ENCODE measurements around the gene CFAP20DC. TPM values are rescaled to one million over a fixed set of nuclear protein-coding genes. Genes with fewer than 3 reads are reported as not detected.

CFAP20DC gene
- total RNA-seq, 1 experiment from 2014 or later = 2.9 TPM

GRCh38 chr3:59043391-59043790 is 6.4 kb downstream of the CFAP20DC start:
- Histone ChIP-seq H3K9me3 (ENCODE audit: control insufficient read depth in 1 of 2, insufficient read depth in 1 of 2, low read depth in 1 of 2, low read length in 2 of 2) (no peaks in the 10 kb centered on the region), H3K27ac (ENCODE audit: low read depth, low read length) (no peak overlapping the region), H3K4me1 (ENCODE audit: control insufficient read depth in 1 of 2, insufficient read depth in 2 of 2, low read length in 2 of 2) (peaks cover 0 to 10% of the 10 kb centered on the region in 2 experiments; a peak in 2 of 4 replicates), H3K27me3 (ENCODE audit: insufficient read depth, low read length) (no peaks in the 10 kb centered on the region), H3K4me2 (ENCODE audit: low read length) (no peak overlapping the region), H3K9ac (ENCODE audit: low read length) (no peak overlapping the region), H3K4me3 (replicated peaks in 1 of 2; ENCODE audit: low read depth in 1 of 2, low read length in 2 of 2) (no peak overlapping the region), H4K20me1 (ENCODE audit: insufficient read depth) (no peaks in the 10 kb centered on the region), H3K79me2 (ENCODE audit: insufficient read depth, low read length) (no peaks in the 10 kb centered on the region), H3K9me2 (ENCODE audit: insufficient read depth) (no peaks in the 10 kb centered on the region), H3K36me3 (ENCODE audit: control insufficient read depth in 1 of 2, insufficient read depth in 2 of 2, low read length in 2 of 2) (no peaks in the 10 kb centered on the region), H2AFZ (ENCODE audit: low read depth, low read length, poor library complexity, severe bottlenecking) (no peak overlapping the region)
- intact Hi-C loops (cut with micrococcal nuclease) = no loop called here
- DNase-seq (ENCODE audit: low read depth, low spot score) (no peak), ATAC-seq (no peak)
- ChIA-PET RAD21 (ENCODE audit: low non-redundant PET in 1 of 2, low total read pairs in 2 of 2, uncharacterized antibody in 2 of 2, unreplicated experiment in 2 of 2) (no interaction called here), CTCF (no interaction called here), POLR2A (no interaction called here)
- TF ChIP-seq POLR2A (IDR thresholded peaks at IDR 0.05; ENCODE audit: borderline replicate concordance, extremely low read depth, insufficient read depth, insufficient read length) = no peak
- TF ChIP-seq ELF1 (IDR thresholded peaks at IDR 0.05; ENCODE audit: borderline replicate concordance, low read depth) = no peak
- no peak for TF ChIP-seq YY1 (IDR thresholded peaks at IDR 0.05; ENCODE audit: extremely low read depth, insufficient replicate concordance, low read depth, low read length)
- no peak for TF ChIP-seq RAD21 (IDR thresholded peaks at IDR 0.05; ENCODE audit: low read depth)
- TF ChIP-seq, protein P1, sequence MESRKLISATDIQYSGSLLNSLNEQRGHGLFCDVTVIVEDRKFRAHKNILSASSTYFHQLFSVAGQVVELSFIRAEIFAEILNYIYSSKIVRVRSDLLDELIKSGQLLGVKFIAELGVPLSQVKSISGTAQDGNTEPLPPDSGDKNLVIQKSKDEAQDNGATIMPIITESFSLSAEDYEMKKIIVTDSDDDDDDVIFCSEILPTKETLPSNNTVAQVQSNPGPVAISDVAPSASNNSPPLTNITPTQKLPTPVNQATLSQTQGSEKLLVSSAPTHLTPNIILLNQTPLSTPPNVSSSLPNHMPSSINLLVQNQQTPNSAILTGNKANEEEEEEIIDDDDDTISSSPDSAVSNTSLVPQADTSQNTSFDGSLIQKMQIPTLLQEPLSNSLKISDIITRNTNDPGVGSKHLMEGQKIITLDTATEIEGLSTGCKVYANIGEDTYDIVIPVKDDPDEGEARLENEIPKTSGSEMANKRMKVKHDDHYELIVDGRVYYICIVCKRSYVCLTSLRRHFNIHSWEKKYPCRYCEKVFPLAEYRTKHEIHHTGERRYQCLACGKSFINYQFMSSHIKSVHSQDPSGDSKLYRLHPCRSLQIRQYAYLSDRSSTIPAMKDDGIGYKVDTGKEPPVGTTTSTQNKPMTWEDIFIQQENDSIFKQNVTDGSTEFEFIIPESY (IDR thresholded peaks at IDR 0.05; ENCODE audit: extremely low read depth, insufficient replicate concordance, low read length) = no peak
- TF ChIP-seq TCF7L2 (IDR thresholded peaks at IDR 0.05; ENCODE audit: borderline replicate concordance, extremely low read depth, insufficient read depth, insufficient read length) = no peak
- TF ChIP-seq FOSL1 (IDR thresholded peaks at IDR 0.05; ENCODE audit: low read depth) = no peak
- BruUV-seq (replicated peaks) = no TSS peak

DNA sequence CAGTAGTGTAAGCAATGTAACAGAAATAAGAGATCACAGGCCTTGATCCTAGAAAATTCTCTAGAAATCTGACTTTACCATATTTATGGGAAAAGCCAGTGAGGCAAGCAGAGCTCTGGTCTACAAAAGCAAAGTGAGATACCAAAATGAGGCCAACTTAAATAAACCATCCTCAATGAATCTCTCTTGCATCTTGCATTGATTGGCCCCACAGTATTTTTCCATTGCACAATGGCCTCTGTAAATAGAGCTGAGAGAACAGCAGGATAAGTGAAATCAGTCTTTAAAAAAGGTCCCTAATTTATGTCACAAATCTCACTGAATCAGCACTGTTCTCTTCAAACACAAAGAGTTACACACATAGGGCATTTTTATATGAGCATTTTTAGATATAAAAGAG is 8.9 kb downstream of the CFAP20DC start:
- Histone ChIP-seq H4K20me1 (ENCODE audit: insufficient read depth) (no peaks in the 10 kb centered on the region), H3K9me2 (ENCODE audit: insufficient read depth) (no peaks in the 10 kb centered on the region), H3K27ac (ENCODE audit: low read depth, low read length) (no peak overlapping the region), H3K36me3 (ENCODE audit: control insufficient read depth in 1 of 2, insufficient read depth in 2 of 2, low read length in 2 of 2) (no peaks in the 10 kb centered on the region), H3K4me1 (ENCODE audit: control insufficient read depth in 1 of 2, insufficient read depth in 2 of 2, low read length in 2 of 2) (no peaks in the 10 kb centered on the region), H3K9ac (ENCODE audit: low read length) (no peak overlapping the region), H3K9me3 (ENCODE audit: control insufficient read depth in 1 of 2, insufficient read depth in 1 of 2, low read depth in 1 of 2, low read length in 2 of 2) (no peaks in the 10 kb centered on the region), H3K4me3 (replicated peaks in 1 of 2; ENCODE audit: low read depth in 1 of 2, low read length in 2 of 2) (no peak overlapping the region), H2AFZ (ENCODE audit: low read depth, low read length, poor library complexity, severe bottlenecking) (no peak overlapping the region), H3K4me2 (ENCODE audit: low read length) (no peak overlapping the region), H3K79me2 (ENCODE audit: insufficient read depth, low read length) (no peaks in the 10 kb centered on the region), H3K27me3 (ENCODE audit: insufficient read depth, low read length) (no peaks in the 10 kb centered on the region)
- ATAC-seq (no peak), DNase-seq (ENCODE audit: low read depth, low spot score) (no peak)
- ChIA-PET POLR2A (no interaction called here), RAD21 (ENCODE audit: low non-redundant PET in 1 of 2, low total read pairs in 2 of 2, uncharacterized antibody in 2 of 2, unreplicated experiment in 2 of 2) (no interaction called here), CTCF (no interaction called here)
- intact Hi-C loops (cut with micrococcal nuclease) = no loop called here
- BruUV-seq (replicated peaks) = no TSS peak
- no peak for TF ChIP-seq POLR2AphosphoS5 (IDR thresholded peaks at IDR 0.05; ENCODE audit: low read depth, low read length)
- TF ChIP-seq SIN3A (IDR thresholded peaks at IDR 0.05; ENCODE audit: low read depth) = no peak
- TF ChIP-seq, protein P2, sequence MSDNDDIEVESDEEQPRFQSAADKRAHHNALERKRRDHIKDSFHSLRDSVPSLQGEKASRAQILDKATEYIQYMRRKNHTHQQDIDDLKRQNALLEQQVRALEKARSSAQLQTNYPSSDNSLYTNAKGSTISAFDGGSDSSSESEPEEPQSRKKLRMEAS (IDR thresholded peaks at IDR 0.05) = no peak
- no peak for TF ChIP-seq CEBPB (IDR thresholded peaks at IDR 0.05; ENCODE audit: low read depth)
- TF ChIP-seq SRF (IDR thresholded peaks at IDR 0.05; ENCODE audit: low read depth) = no peak
- no peak for TF ChIP-seq RAD21 (IDR thresholded peaks at IDR 0.05; ENCODE audit: low read depth)
- TF ChIP-seq FOSL1 (IDR thresholded peaks at IDR 0.05; ENCODE audit: low read depth) = no peak
- no peak for TF ChIP-seq ELF1 (IDR thresholded peaks at IDR 0.05; ENCODE audit: borderline replicate concordance, low read depth)
- TF ChIP-seq YY1 (IDR thresholded peaks at IDR 0.05; ENCODE audit: extremely low read depth, insufficient replicate concordance, low read depth, low read length) = no peak
- no peak for TF ChIP-seq CTCF (IDR thresholded peaks at IDR 0.05 in 2 of 3, conservative IDR thresholded peaks at IDR 0.05 in 1 of 3; ENCODE audit: borderline replicate concordance in 1 of 3, insufficient read depth in 1 of 3, low read depth in 2 of 3, low read length in 2 of 3)
- TF ChIP-seq SP1 (IDR thresholded peaks at IDR 0.05; ENCODE audit: low read depth) = no peak

Measured in HCT116 (cell line).